Muscle layer of duodenum (tissue), 2 donors: Measurements from ENCODE around the gene FOCAD.

Source experiments
- H3K27ac ChIP-seq: one replicate; pipeline ENCODE4 v1.7.0; 2013; ENCODE audit warnings: mild to moderate bottlenecking, low read length
- H3K27me3 ChIP-seq: one replicate; pipeline ENCODE4 v1.7.0; 2013; ENCODE audit warnings: low read depth, mild to moderate bottlenecking, control low read depth, low read length
- H3K36me3 ChIP-seq, 2 donors: one replicate each; pipeline ENCODE4 v1.7.0; 2013; ENCODE audit warnings: low read length in 2 of 2, control low read depth in 1 of 2, mild to moderate bottlenecking in 1 of 2; ENCODE audit not compliant: insufficient read depth in 2 of 2, control insufficient read depth in 1 of 2
- H3K4me1 ChIP-seq, 2 donors: one replicate each; pipeline ENCODE4 v1.7.0; 2013; ENCODE audit warnings: low read length in 2 of 2, mild to moderate bottlenecking in 2 of 2, control low read depth in 1 of 2, moderate library complexity in 1 of 2; ENCODE audit not compliant: insufficient read depth in 2 of 2, control insufficient read depth in 1 of 2
- H3K4me3 ChIP-seq, 2 donors: one replicate each; pipeline ENCODE4 v1.7.0; 2013; ENCODE audit warnings: low read length in 2 of 2, low read depth in 1 of 2, mild to moderate bottlenecking in 1 of 2
- H3K9me3 ChIP-seq, 2 donors: one replicate each; pipeline ENCODE4 v1.7.0; 2013; ENCODE audit warnings: low read length in 2 of 2, control low read depth in 1 of 2, mild to moderate bottlenecking in 1 of 2; ENCODE audit not compliant: control insufficient read depth in 1 of 2
- donor health status: healthy.

FOCAD gene

GRCh38 chr9:20903212-20903611, 219.2 kb downstream of the FOCAD start:
- no peaks in the 10 kb centered on the region for H3K36me3 ChIP-seq
- no peak overlapping the region for H3K27ac ChIP-seq
- H3K27me3 ChIP-seq, result no peaks in the 10 kb centered on the region
- H3K9me3 ChIP-seq, result no peaks in the 10 kb centered on the region
- H3K4me1 ChIP-seq, result no peaks in the 10 kb centered on the region
- no peak overlapping the region for H3K4me3 ChIP-seq

- Histone ChIP-seq H3K36me3 (no peaks in the 10 kb centered on the region), H3K4me3 (no peak overlapping the region), H3K9me3 (no peaks in the 10 kb centered on the region), H3K27me3 (no peaks in the 10 kb centered on the region), H3K4me1 (no peaks in the 10 kb centered on the region), H3K27ac (no peak overlapping the region)
Observed at GRCh38 chr9:20904995-20905394, 220.9 kb downstream of the FOCAD start.

DNA sequence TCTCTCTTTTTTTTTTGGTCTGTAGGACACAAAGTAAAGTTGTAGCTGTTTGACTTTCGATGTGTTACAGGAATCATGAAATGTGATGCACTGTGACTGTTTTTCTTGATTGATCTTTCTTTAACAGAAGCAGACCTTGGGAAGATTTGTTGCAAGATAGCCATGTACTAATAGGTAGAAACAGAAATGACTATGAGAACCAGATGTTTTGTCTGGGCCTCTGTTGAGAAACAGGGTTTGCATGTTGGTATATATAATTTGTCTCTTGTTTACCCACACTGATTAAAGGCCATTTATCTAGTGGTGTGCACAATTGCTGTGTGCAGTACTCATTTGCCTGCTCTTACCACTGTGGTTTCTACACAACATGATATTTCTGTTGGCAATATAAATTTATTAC, 222.3 kb downstream of the FOCAD start:
- Histone ChIP-seq H3K9me3 (no peaks in the 10 kb centered on the region), H3K27me3 (no peaks in the 10 kb centered on the region), H3K36me3 (no peaks in the 10 kb centered on the region), H3K27ac (no peak overlapping the region), H3K4me1 (no peaks in the 10 kb centered on the region), H3K4me3 (no peak overlapping the region)

GRCh38 chr9:20908461-20908860, 224.4 kb downstream of the FOCAD start:
- Histone ChIP-seq H3K27me3 (no peaks in the 10 kb centered on the region), H3K4me3 (no peak overlapping the region), H3K9me3 (no peaks in the 10 kb centered on the region)

GRCh38 chr9:20914556-20914955, 230.5 kb downstream of the FOCAD start:
- no peaks in the 10 kb centered on the region for H3K9me3 ChIP-seq
- no peaks in the 10 kb centered on the region for H3K4me1 ChIP-seq
- no peak overlapping the region for H3K27ac ChIP-seq
- no peak overlapping the region for H3K4me3 ChIP-seq
- H3K36me3 ChIP-seq, result peaks cover 5 to 22% of the 10 kb centered on the region in 2 donors
- H3K27me3 ChIP-seq, result no peaks in the 10 kb centered on the region

More at GRCh38 chr9:20908461-20908860, 224.4 kb downstream of the FOCAD start:
- peaks cover 0 to 4% of the 10 kb centered on the region in 2 donors for H3K36me3 ChIP-seq
- H3K27ac ChIP-seq, result no peak overlapping the region
- H3K4me1 ChIP-seq, result no peaks in the 10 kb centered on the region

DNA sequence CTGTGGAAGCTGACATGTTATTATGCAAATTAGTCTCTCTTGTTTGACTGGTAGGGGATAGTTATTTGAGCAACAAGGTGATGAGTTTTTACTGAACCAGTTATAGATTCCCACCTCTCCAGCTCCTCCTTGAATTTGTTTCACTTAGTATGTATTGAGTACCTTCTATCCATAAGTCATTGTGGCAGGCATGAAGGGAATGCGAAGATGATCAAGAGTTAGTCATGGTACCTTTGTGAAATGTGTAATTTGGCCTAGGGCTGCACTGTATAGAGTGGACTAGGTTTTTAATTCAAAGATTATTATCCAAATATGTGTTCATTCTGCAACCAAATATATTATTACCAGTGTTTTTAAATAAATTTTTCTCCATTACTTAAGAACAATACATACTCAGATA, 237.3 kb downstream of the FOCAD start:
- no peak overlapping the region for H3K4me3 ChIP-seq
- no peaks in the 10 kb centered on the region for H3K9me3 ChIP-seq
- H3K36me3 ChIP-seq, result peaks cover 5 to 18% of the 10 kb centered on the region in 2 donors
- no peaks in the 10 kb centered on the region for H3K27me3 ChIP-seq
- H3K27ac ChIP-seq, result no peak overlapping the region
- H3K4me1 ChIP-seq, result no peaks in the 10 kb centered on the region

DNA sequence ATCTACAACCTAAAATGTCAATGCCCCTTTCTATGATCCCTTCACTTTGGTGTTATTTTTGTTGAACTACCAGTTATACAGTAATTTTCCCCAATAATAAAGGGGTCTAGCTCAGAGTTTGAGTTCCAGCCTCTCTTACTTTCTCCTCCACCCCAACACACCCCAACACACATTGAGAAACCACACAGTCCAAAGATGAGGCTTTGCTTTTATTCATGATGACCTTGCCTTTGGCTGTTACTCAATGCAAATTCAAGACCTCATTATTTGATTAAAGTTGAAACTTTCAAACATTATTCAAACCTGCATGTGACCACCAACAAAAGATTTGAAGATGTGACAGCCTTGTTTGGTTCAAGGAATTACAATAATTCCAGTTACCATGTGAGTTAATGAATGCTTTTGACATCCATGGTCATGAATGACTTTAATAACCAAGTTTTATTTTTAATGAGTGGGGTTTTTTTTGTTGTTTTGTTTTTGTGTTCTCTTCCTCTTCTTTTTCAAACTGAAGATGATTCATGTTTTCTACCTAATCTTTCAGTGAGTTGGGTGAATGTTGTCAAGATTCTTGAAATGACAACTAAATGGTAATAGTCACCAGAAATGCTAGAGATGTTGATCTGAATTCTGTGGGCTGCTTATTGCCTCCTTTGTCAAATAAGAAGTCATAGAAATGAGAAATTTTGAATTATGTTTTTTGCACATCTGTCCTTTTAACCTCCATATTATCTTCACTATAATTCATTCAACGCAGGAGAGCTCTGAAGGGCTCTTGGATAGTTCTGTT, 241.4 kb downstream of the FOCAD start:
- H3K4me1 ChIP-seq, result no peaks in the 10 kb centered on the region
- H3K9me3 ChIP-seq, result no peaks in the 10 kb centered on the region
- no peaks in the 10 kb centered on the region for H3K36me3 ChIP-seq
- H3K27ac ChIP-seq, result no peak overlapping the region
- H3K27me3 ChIP-seq, result no peaks in the 10 kb centered on the region
- H3K4me3 ChIP-seq, result no peak overlapping the region

GRCh38 chr9:20929276-20929675, 245.2 kb downstream of the FOCAD start:
- no peak overlapping the region for H3K4me3 ChIP-seq
- H3K9me3 ChIP-seq, result no peaks in the 10 kb centered on the region
- H3K36me3 ChIP-seq, result no peaks in the 10 kb centered on the region
- H3K27me3 ChIP-seq, result no peaks in the 10 kb centered on the region
- H3K4me1 ChIP-seq, result no peaks in the 10 kb centered on the region
- H3K27ac ChIP-seq, result no peak overlapping the region

- Histone ChIP-seq H3K27me3 (no peaks in the 10 kb centered on the region), H3K4me3 (no peak overlapping the region), H3K9me3 (no peaks in the 10 kb centered on the region)
Observed at GRCh38 chr9:20930836-20931235, 246.8 kb downstream of the FOCAD start.

GRCh38 chr9:20940447-20941173, 256.6 kb downstream of the FOCAD start:
- Histone ChIP-seq H3K4me3 (no peak overlapping the region), H3K27me3 (no peaks in the 10 kb centered on the region), H3K4me1 (no peaks in the 10 kb centered on the region), H3K36me3 (no peaks in the 10 kb centered on the region), H3K9me3 (no peaks in the 10 kb centered on the region), H3K27ac (no peak overlapping the region)

More at GRCh38 chr9:20930836-20931235, 246.8 kb downstream of the FOCAD start:
- Histone ChIP-seq H3K36me3 (no peaks in the 10 kb centered on the region), H3K4me1 (no peaks in the 10 kb centered on the region), H3K27ac (no peak overlapping the region)

DNA sequence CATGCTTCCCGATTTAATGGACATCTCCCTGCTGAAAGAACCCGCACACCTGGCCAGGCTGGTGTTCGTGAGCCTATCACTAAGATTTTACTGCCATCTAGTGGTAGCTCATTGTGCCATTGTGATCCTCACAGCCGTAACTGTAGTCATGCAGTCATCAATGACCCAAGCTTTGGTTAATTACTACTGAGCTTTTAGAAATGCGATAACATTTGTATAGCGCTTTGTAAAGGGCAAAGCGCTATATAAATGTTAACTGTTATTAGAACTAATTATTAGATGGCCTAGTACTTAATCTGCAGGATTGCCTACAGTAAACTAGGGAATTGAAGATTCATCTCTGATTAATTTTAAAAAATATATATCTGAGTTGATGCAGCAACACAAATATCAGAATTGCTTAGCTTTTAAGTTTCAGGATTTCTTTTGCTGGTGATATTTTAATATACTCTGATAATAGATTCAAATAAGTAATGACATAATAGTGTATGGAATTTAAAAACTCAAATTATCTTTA, 257.2 kb downstream of the FOCAD start:
- no peaks in the 10 kb centered on the region for H3K36me3 ChIP-seq
- H3K9me3 ChIP-seq, result no peaks in the 10 kb centered on the region
- no peak overlapping the region for H3K27ac ChIP-seq
- no peaks in the 10 kb centered on the region for H3K4me1 ChIP-seq
- no peaks in the 10 kb centered on the region for H3K27me3 ChIP-seq
- no peak overlapping the region for H3K4me3 ChIP-seq
